HUES64 (cell line): Measurements from ENCODE around the gene RREB1.

Experiments
- H3K27ac ChIP-seq: 2 replicates; pipeline ENCODE4 v1.7.0; 2013; ENCODE audit warnings: low read depth, low read length, inconsistent platforms
- H3K27me3 ChIP-seq: 2 replicates; pipeline ENCODE4 v1.6.1; 2013; ENCODE audit warnings: mild to moderate bottlenecking, low read length; ENCODE audit not compliant: insufficient read depth
- H3K36me3 ChIP-seq: 2 replicates; pipeline ENCODE4 v1.6.1; 2013; ENCODE audit warnings: mild to moderate bottlenecking, low read length; ENCODE audit not compliant: insufficient read depth
- H3K4me1 ChIP-seq: 2 replicates; pipeline ENCODE4 v1.6.1; 2013; ENCODE audit warnings: mild to moderate bottlenecking, low read length, moderate library complexity; ENCODE audit not compliant: insufficient read depth
- H3K4me3 ChIP-seq: 2 replicates; pipeline ENCODE4 v1.5.1; 2013; ENCODE audit warnings: mild to moderate bottlenecking, low read length, moderate library complexity
- H3K9ac ChIP-seq: 2 replicates; pipeline ENCODE4 v1.6.1; 2013; ENCODE audit warnings: mild to moderate bottlenecking, low read depth, low read length
- H3K9me3 ChIP-seq: 2 replicates; pipeline ENCODE4 v1.6.1; 2013; ENCODE audit warnings: low read depth, low read length; ENCODE audit not compliant: insufficient read depth
- WGBS: fragments of 150-250, 120-280 bp; methylation state at CpG from one replicate; pipeline ENCODE4 v1.1.7; 2013; ENCODE audit warnings: missing lambda C conversion rate; 5-methylcytosine and 5-hydroxymethylcytosine counted together

RREB1 gene

GRCh38 chr6:7138921-7139358 is 31.2 kb downstream of the RREB1 start:
- Histone ChIP-seq H3K9me3 (no peaks in the 10 kb centered on the region), H3K27ac (no peak overlapping the region), H3K27me3 (no peaks in the 10 kb centered on the region), H3K4me3 (no peak overlapping the region), H3K9ac (no peak overlapping the region), H3K36me3 (no peaks in the 10 kb centered on the region), H3K4me1 (peaks cover 47% of the 10 kb centered on the region)
- WGBS, result 79% methylated on average over 1 of the region's 1 CpG

GRCh38 chr6:7139835-7140470 is 32.2 kb downstream of the RREB1 start:
- Histone ChIP-seq H3K9me3 (no peaks in the 10 kb centered on the region), H3K9ac (no peak overlapping the region), H3K4me1 (peaks cover 55% of the 10 kb centered on the region), H3K36me3 (no peaks in the 10 kb centered on the region), H3K27ac (no peak overlapping the region), H3K4me3 (peak overlapping the region; percentile 81; the same call in 1 of the 2 replicates), H3K27me3 (no peaks in the 10 kb centered on the region)
- 89% methylated on average over 6 of the region's 7 CpGs for WGBS

- Histone ChIP-seq H3K9me3 (no peaks in the 10 kb centered on the region), H3K27ac (peak overlapping the region; percentile 81), H3K27me3 (no peaks in the 10 kb centered on the region), H3K4me3 (peak overlapping the region; percentile 81), H3K36me3 (no peaks in the 10 kb centered on the region), H3K4me1 (peaks cover 59% of the 10 kb centered on the region), H3K9ac (peak overlapping the region; percentile 86)
- WGBS, result 3% methylated on average over 66 of the region's 67 CpGs
These were observed 33.0 kb downstream of the RREB1 start for GRCh38 chr6:7140631-7141378.

GRCh38 chr6:7142228-7142801 is 34.6 kb downstream of the RREB1 start:
- Histone ChIP-seq H3K36me3 (no peaks in the 10 kb centered on the region), H3K4me3 (no peak overlapping the region), H3K9me3 (no peaks in the 10 kb centered on the region), H3K27ac (no peak overlapping the region), H3K27me3 (no peaks in the 10 kb centered on the region), H3K4me1 (peaks cover 69% of the 10 kb centered on the region), H3K9ac (no peak overlapping the region)
- WGBS, result 94% methylated on average over 25 of the region's 25 CpGs

- Histone ChIP-seq H3K36me3 (no peaks in the 10 kb centered on the region), H3K9ac (no peak overlapping the region), H3K27ac (no peak overlapping the region), H3K9me3 (no peaks in the 10 kb centered on the region), H3K4me3 (no peak overlapping the region), H3K27me3 (no peaks in the 10 kb centered on the region), H3K4me1 (peaks cover 69% of the 10 kb centered on the region)
- WGBS, result 75% methylated on average over 6 of the region's 6 CpGs
These were observed 35.2 kb downstream of the RREB1 start for GRCh38 chr6:7142918-7143475.

GRCh38 chr6:7143476-7143974 is 35.8 kb downstream of the RREB1 start:
- H3K27me3 ChIP-seq, result no peaks in the 10 kb centered on the region
- 64% methylated on average over 7 of the region's 7 CpGs for WGBS
- H3K27ac ChIP-seq, result no peak overlapping the region
- no peaks in the 10 kb centered on the region for H3K9me3 ChIP-seq
- no peak overlapping the region for H3K4me3 ChIP-seq
- H3K9ac ChIP-seq, result no peak overlapping the region
- H3K36me3 ChIP-seq, result no peaks in the 10 kb centered on the region
- H3K4me1 ChIP-seq, result peaks cover 69% of the 10 kb centered on the region

GRCh38 chr6:7144872-7145584 is 37.3 kb downstream of the RREB1 start:
- peaks cover 57% of the 10 kb centered on the region for H3K4me1 ChIP-seq
- peak overlapping the region; percentile 33 for H3K9ac ChIP-seq
- peak overlapping the region; percentile 22 for H3K27ac ChIP-seq
- no peaks in the 10 kb centered on the region for H3K36me3 ChIP-seq
- 83% methylated on average over 5 of the region's 7 CpGs for WGBS
- H3K9me3 ChIP-seq, result no peaks in the 10 kb centered on the region
- no peaks in the 10 kb centered on the region for H3K27me3 ChIP-seq
- no peak overlapping the region for H3K4me3 ChIP-seq

GRCh38 chr6:7145585-7145884 is 37.8 kb downstream of the RREB1 start:
- peak overlapping the region; percentile 22 for H3K27ac ChIP-seq
- no peaks in the 10 kb centered on the region for H3K36me3 ChIP-seq
- H3K9ac ChIP-seq, result peak overlapping the region; percentile 33; the same call in 1 of the 2 replicates
- WGBS, result 81% methylated on average over 3 of the region's 3 CpGs
- no peaks in the 10 kb centered on the region for H3K27me3 ChIP-seq
- no peaks in the 10 kb centered on the region for H3K9me3 ChIP-seq
- H3K4me1 ChIP-seq, result peaks cover 61% of the 10 kb centered on the region
- H3K4me3 ChIP-seq, result no peak overlapping the region

- Histone ChIP-seq H3K9ac (peak overlapping the region; percentile 45), H3K4me1 (peaks cover 68% of the 10 kb centered on the region), H3K9me3 (no peaks in the 10 kb centered on the region), H3K27ac (peak overlapping the region; percentile 63), H3K36me3 (no peaks in the 10 kb centered on the region), H3K4me3 (peak overlapping the region; percentile 17), H3K27me3 (no peaks in the 10 kb centered on the region)
- 63% methylated on average over 19 of the region's 19 CpGs for WGBS
These were observed 38.4 kb downstream of the RREB1 start for GRCh38 chr6:7145885-7146828.

GRCh38 chr6:7147051-7147671 is 39.4 kb downstream of the RREB1 start:
- H3K4me1 ChIP-seq, result peaks cover 72% of the 10 kb centered on the region
- WGBS, result 76% methylated on average over 5 of the region's 7 CpGs
- H3K9ac ChIP-seq, result peak overlapping the region; percentile 2; the same call in 1 of the 2 replicates
- no peaks in the 10 kb centered on the region for H3K36me3 ChIP-seq
- no peak overlapping the region for H3K4me3 ChIP-seq
- H3K9me3 ChIP-seq, result no peaks in the 10 kb centered on the region
- no peaks in the 10 kb centered on the region for H3K27me3 ChIP-seq
- no peak overlapping the region for H3K27ac ChIP-seq
